K562 (cell line): ENCODE results near the gene SLC25A4. TPM values are rescaled to one million over a fixed set of nuclear protein-coding genes. Genes with fewer than 3 reads are reported as not detected.

Experiments
- MYNN ChIP-seq, 2 experiments: sonication (generic); formaldehyde crosslinking in 1 of 2; IDR thresholded peaks; 2 replicates each; pipeline versions ENCODE4 v1.5.0 to v1.6.1; 2016 to 2020; ENCODE audit warnings: antibody characterized with exemption in 1 of 2, missing genetic modification reagents in 1 of 2
- polyA plus RNA-seq, 8 experiments: library from polyadenylated mRNA; depleted of rRNA in 4 of 8; stranded (reverse) in 5 of 8; unstranded in 3 of 8; fragments of >200 nt; fragmentation: Nextera tagmentation in 2 of 8; fragmentation: Illumina TruSeq in 1 of 8; extraction: Ambion mirVana in 2 of 8; extraction: Trizol in 1 of 8; gene quantifications; 2 replicates each; pipeline versions ENCODE4 v1.2.1 to v1.2.3, GENCODE V29; 2011 to 2014; ENCODE audit warnings: inconsistent platforms in 1 of 8, missing spikeins in 1 of 8
- total RNA-seq, 7 experiments: library from RNA; depleted of rRNA in 6 of 7; stranded (reverse); fragments of >200 nt in 6 of 7; fragmentation: Illumina TruSeq in 2 of 7; extraction: Trizol in 2 of 7; gene quantifications; 2 replicates each; pipeline versions ENCODE4 v1.2.1 to v1.2.3, GENCODE V29; 2011 to 2021; ENCODE audit warnings: low replicate concordance in 1 of 7
- TF ChIP-seq, protein P1 (sequence below), 2 experiments: fragments of 450-650 bp; IDR thresholded peaks; 2 replicates each; pipeline ENCODE4 v1.6.1; 2016; ENCODE audit warnings: mild to moderate bottlenecking in 2 of 2, borderline replicate concordance in 1 of 2, low read depth in 1 of 2, moderate library complexity in 1 of 2

SLC25A4 gene
- total and polyA plus RNA-seq, 9 of the 15 experiments (the other 6 are each of a cell fraction or from before 2014, with no cell fraction given) = 8.3 to 28.6 (median 19.5) TPM

DNA sequence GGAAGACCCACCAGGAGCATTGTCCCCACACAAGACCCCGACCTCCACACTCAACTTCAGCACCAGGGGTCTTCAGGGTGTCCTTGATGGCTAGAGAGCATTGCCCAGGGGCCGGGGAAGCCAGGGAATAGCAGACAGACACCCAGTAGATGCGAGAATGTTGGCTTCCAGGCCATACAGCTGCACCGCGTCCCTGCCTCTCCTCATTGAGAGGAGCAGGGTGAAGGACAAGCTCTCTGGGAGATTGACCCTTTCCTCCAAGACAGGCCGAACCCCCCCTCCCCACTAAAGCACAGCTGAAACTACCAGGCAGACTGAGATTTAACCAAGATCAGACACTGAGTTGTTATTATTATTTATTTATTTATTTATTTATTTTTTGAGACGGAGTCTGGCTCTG is 42.6 kb upstream of the SLC25A4 start (continued):
- TF ChIP-seq, protein P1, sequence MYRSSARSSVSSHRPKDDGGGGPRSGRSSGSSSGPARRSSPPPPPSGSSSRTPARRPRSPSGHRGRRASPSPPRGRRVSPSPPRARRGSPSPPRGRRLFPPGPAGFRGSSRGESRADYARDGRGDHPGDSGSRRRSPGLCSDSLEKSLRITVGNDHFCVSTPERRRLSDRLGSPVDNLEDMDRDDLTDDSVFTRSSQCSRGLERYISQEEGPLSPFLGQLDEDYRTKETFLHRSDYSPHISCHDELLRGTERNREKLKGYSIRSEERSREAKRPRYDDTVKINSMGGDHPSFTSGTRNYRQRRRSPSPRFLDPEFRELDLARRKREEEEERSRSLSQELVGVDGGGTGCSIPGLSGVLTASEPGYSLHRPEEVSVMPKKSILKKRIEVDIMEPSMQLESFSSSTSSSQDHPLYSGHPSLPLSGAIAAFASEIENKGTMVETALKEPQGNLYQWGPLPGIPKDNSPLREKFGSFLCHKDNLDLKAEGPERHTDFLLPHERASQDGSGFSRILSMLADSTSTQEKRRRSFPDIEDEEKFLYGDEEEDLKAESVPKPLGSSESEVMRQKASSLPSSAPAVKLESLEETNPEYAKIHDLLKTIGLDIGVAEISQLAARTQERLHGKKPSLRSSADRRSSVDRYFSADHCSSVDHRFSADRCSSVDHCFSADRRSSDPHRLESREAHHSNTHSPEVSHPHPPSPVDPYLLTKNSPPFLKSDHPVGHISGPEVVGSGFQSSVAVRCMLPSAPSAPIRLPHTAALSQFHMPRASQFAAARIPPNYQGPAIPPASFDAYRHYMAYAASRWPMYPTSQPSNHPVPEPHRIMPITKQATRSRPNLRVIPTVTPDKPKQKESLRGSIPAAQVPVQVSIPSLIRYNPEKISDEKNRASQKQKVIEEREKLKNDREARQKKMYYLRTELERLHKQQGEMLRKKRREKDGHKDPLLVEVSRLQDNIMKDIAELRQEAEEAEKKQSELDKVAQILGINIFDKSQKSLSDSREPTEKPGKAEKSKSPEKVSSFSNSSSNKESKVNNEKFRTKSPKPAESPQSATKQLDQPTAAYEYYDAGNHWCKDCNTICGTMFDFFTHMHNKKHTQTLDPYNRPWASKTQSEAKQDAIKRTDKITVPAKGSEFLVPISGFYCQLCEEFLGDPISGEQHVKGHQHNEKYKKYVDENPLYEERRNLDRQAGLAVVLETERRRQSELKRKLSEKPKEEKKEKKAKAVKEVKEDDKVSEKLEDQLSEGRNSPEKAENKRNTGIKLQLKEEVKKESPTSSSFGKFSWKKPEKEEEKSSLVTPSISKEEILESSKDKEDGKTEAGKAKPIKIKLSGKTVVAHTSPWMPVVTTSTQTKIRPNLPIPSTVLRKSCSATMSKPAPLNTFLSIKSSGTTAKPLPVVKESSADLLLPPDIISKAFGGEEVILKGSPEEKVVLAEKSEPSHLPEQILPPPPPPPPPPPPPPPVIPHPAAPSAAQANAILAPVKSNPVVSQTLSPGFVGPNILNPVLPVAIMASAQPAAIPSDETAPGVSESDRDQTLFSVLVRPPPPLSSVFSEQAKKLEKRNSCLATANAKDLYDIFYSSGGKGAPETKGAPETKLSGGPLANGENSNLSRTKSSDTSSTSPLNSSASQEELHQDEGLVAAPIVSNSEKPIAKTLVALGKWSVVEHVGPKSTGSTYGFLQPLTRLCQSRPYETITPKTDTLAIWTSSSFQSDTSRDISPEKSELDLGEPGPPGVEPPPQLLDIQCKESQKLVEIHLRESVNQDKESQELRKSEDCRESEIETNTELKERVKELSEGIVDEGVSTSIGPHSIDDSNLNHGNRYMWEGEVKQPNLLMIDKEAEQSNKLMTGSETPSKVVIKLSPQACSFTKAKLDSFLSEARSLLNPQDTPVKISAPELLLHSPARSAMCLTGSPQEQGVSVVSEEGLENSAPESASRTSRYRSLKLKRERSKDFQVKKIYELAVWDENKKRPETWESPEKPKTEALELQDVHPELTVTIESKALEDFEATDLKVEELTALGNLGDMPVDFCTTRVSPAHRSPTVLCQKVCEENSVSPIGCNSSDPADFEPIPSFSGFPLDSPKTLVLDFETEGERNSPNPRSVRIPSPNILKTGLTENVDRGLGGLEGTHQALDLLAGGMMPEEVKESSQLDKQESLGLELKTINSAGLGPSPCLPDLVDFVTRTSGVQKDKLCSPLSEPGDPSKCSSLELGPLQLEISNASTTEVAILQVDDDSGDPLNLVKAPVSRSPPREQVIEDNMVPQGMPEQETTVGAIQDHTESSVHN (IDR thresholded peaks at IDR 0.05; ENCODE audit: borderline replicate concordance in 1 of 2, low read depth in 1 of 2) = no peak
- TF ChIP-seq MYNN (IDR thresholded peaks at IDR 0.05) (no peak), MYNN (CRISPR knock-in tag; IDR thresholded peaks at IDR 0.05) (no peak)
